Measurements from ENCODE around the gene ACOT2. TPM values are rescaled to one million over a fixed set of nuclear protein-coding genes. Genes with fewer than 3 reads are reported as not detected.

The ACOT2 gene
- total RNA-seq, 6 experiments from 2014 or later: 53.3 to 160 (median 112) TPM

- peak within 1 kb of the TSS; percentile 52 to 95 (median 93) for H3K27ac ChIP-seq
Measured at GRCh38 chr14:73612339-73613045, 43.5 kb downstream of the ACOT2 start, which contains the start of gene ACOT6. ACOT6 (plus strand) TSS chr14:73612517; CDS start chr14:73612572, 55 bp downstream.

GRCh38 chr14:73613046-73613383 lies 44.0 kb downstream of the ACOT2 start:
- H3K4me3 ChIP-seq: peak overlapping the region; percentile 64 to 76 (median 71)
- DNase-seq: no peak

More at GRCh38 chr14:73612339-73613045, 43.5 kb downstream of the ACOT2 start, which contains the start of gene ACOT6:
- Histone ChIP-seq H3K36me3 (no peaks in the 10 kb centered on the region), H3K4me1 (peaks cover 0 to 22% (median under 1%) of the 10 kb centered on the region in 4 donors), H3K4me3 (peak within 1 kb of the TSS; percentile 64 to 76 (median 71)), H3K27me3 (no peaks in the 10 kb centered on the region), H3K9me3 (no peaks in the 10 kb centered on the region)
- ATAC-seq (peak; percentile 91 to 98 (median 92)), DNase-seq (peak; percentile 87 to 95 (median 94))
- intact Hi-C loops (cut with DNase I): no loop called here
- 3% methylated on average over 5 of the region's 84 CpGs for WGBS (ENCODE audit: insufficient coverage, low coverage, low lambda C conversion rate, missing lambda C conversion rate)
- TF ChIP-seq POLR2A (IDR thresholded peaks at IDR 0.05) (peak; percentile 92), CTCF (IDR thresholded peaks at IDR 0.05) (no peak)

GRCh38 chr14:73613419-73613963 lies 44.5 kb downstream of the ACOT2 start:
- Histone ChIP-seq H3K9me3 (no peaks in the 10 kb centered on the region), H3K27ac (peak overlapping the region in 2 of 3 donors; percentile 93 to 95), H3K27me3 (no peaks in the 10 kb centered on the region), H3K4me3 (peak overlapping the region; percentile 64 to 76 (median 71)), H3K36me3 (no peaks in the 10 kb centered on the region), H3K4me1 (peaks cover 0 to 22% (median under 1%) of the 10 kb centered on the region in 4 donors)
- intact Hi-C loops (cut with DNase I): no loop called here
- DNase-seq: no peak
- TF ChIP-seq POLR2A (IDR thresholded peaks at IDR 0.05): no peak
- no peak for ATAC-seq
- WGBS (ENCODE audit: insufficient coverage, low coverage, low lambda C conversion rate, missing lambda C conversion rate): 74% methylated on average over 3 of the region's 3 CpGs

More at GRCh38 chr14:73613046-73613383, 44.0 kb downstream of the ACOT2 start:
- H3K27ac ChIP-seq: peak overlapping the region; percentile 52 to 95 (median 93)
- H3K27me3 ChIP-seq: no peaks in the 10 kb centered on the region
- WGBS (ENCODE audit: insufficient coverage, low coverage, low lambda C conversion rate, missing lambda C conversion rate): 3% methylated on average over 7 of the region's 13 CpGs
- H3K36me3 ChIP-seq: no peaks in the 10 kb centered on the region
- H3K9me3 ChIP-seq: no peaks in the 10 kb centered on the region
- peaks cover 0 to 22% (median under 1%) of the 10 kb centered on the region in 4 donors for H3K4me1 ChIP-seq
- intact Hi-C loops (cut with DNase I): no loop called here
- TF ChIP-seq CTCF (IDR thresholded peaks at IDR 0.05): no peak
- TF ChIP-seq POLR2A (IDR thresholded peaks at IDR 0.05): no peak
- peak; percentile 9 to 25 (median 10) for ATAC-seq

GRCh38 chr14:73616831-73617230 lies 47.8 kb downstream of the ACOT2 start:
- Histone ChIP-seq H3K36me3 (no peaks in the 10 kb centered on the region), H3K27me3 (no peaks in the 10 kb centered on the region), H3K9me3 (no peaks in the 10 kb centered on the region), H3K27ac (no peak overlapping the region), H3K4me1 (peaks cover 0 to 27% (median 3%) of the 10 kb centered on the region in 4 donors), H3K4me3 (no peak overlapping the region)
- ATAC-seq (no peak), DNase-seq (no peak)
- 80% methylated on average over 4 of the region's 4 CpGs for WGBS (ENCODE audit: insufficient coverage, low coverage, low lambda C conversion rate, missing lambda C conversion rate)
- intact Hi-C loops (cut with DNase I): no loop called here
- TF ChIP-seq POLR2A (IDR thresholded peaks at IDR 0.05): no peak
- TF ChIP-seq CTCF (IDR thresholded peaks at IDR 0.05): no peak

GRCh38 chr14:73619524-73619923 lies 50.5 kb downstream of the ACOT2 start:
- Histone ChIP-seq H3K9me3 (no peaks in the 10 kb centered on the region), H3K4me3 (no peak overlapping the region), H3K27me3 (no peaks in the 10 kb centered on the region), H3K36me3 (no peaks in the 10 kb centered on the region), H3K27ac (no peak overlapping the region), H3K4me1 (peaks cover 0 to 13% (median 3%) of the 10 kb centered on the region in 4 donors)
- 60% methylated on average over 1 of the region's 1 CpG for WGBS (ENCODE audit: insufficient coverage, low coverage, low lambda C conversion rate, missing lambda C conversion rate)
- no peak for DNase-seq
- TF ChIP-seq CTCF (IDR thresholded peaks at IDR 0.05) (no peak), POLR2A (IDR thresholded peaks at IDR 0.05) (no peak)
- ATAC-seq: peak; percentile 28 to 75 (median 58)
- intact Hi-C loops (cut with DNase I): no loop called here
